Heart right ventricle (tissue), 16 donors: ENCODE data around the gene FGF14. TPM values are rescaled to one million over a fixed set of nuclear protein-coding genes. Genes with fewer than 3 reads are reported as not detected.

Experiments used
- ATAC-seq, 8 donors: fragments of 200-7000 bp; cut with Tn5 transposase; one replicate each; pipeline ENCODE4 v1.9.1; 2020; ENCODE audit warnings: mild to moderate bottlenecking in 8 of 8, moderate library complexity in 8 of 8, moderate number of reproducible peaks in 1 of 8
- DNase-seq, 2 donors: peaks; one replicate each; pipeline ENCODE4 v3.0.0-alpha.2; 2020
- H3K27ac ChIP-seq, 10 donors: fragments of 200-600 bp; sonication (generic) in 2 of 10; one replicate each; pipeline versions ENCODE4 v1.5.0 to v1.8.0; 2020 to 2022; ENCODE audit warnings: mild to moderate bottlenecking in 3 of 10
- H3K27me3 ChIP-seq, 7 donors: fragments of 200-600 bp; one replicate each; pipeline ENCODE4 v1.8.0; 2021 to 2022; ENCODE audit warnings: mild to moderate bottlenecking in 2 of 7
- H3K36me3 ChIP-seq, 9 donors: fragments of 200-600 bp; sonication (generic) in 1 of 9; one replicate each; pipeline versions ENCODE4 v1.5.0 to v1.8.0; 2020 to 2022; ENCODE audit warnings: mild to moderate bottlenecking in 2 of 9
- H3K4me1 ChIP-seq, 9 donors: fragments of 200-600 bp; sonication (generic) in 1 of 9; one replicate each; pipeline versions ENCODE4 v1.5.0 to v1.8.0; 2020 to 2022; ENCODE audit warnings: mild to moderate bottlenecking in 4 of 9
- H3K4me3 ChIP-seq, 10 donors: fragments of 200-600 bp; sonication (generic) in 2 of 10; one replicate each; pipeline versions ENCODE4 v1.5.0 to v1.8.0; 2020 to 2022; ENCODE audit warnings: mild to moderate bottlenecking in 7 of 10, moderate library complexity in 2 of 10
- H3K9me3 ChIP-seq, 11 donors: fragments of 200-600 bp in 10 of 11; sonication (generic) in 2 of 11; one replicate each; pipeline versions ENCODE4 v1.5.0 to v1.8.0; 2013 to 2022; ENCODE audit warnings: mild to moderate bottlenecking in 2 of 11, control low read depth in 1 of 11, moderate library complexity in 1 of 11
- WGBS, 2 donors: extraction: QIAGEN DNeasy Blood & Tissue Kit; methylation state at CpG; one replicate each; pipeline ENCODE4 v1.1.7; 2013; ENCODE audit warnings: inconsistent platforms in 1 of 2; 5-methylcytosine and 5-hydroxymethylcytosine counted together
- intact Hi-C, 10 donors: fragments of 100-400 bp; cut with DNase I; formaldehyde crosslinking; loops; one replicate each; pipeline versions ENCODE4 v1.11.1 to v1.14.2; 2022
- long read RNA-seq, 3 donors: library from polyadenylated mRNA; unstranded; transcript quantifications; one replicate each; pipeline ENCODE4 v2.0.0, GENCODE V29; 2020 to 2021
- polyA plus RNA-seq, 2 donors: library from polyadenylated mRNA; stranded (reverse); fragments of 200-250 nt; gene quantifications; one replicate each; pipeline ENCODE4 v1.2.3, GENCODE V29; 2013
- total RNA-seq, 10 donors: library from RNA; stranded (reverse); fragmentation: NEBNext Ultra II Directional in 3 of 10; extraction: Animal tissue kit (Norgen Biotek cat#: 25700) in 3 of 10; gene quantifications; one replicate each; pipeline versions ENCODE4 v1.2.1 to v1.2.4, GENCODE V29; 2021 to 2023
- TF ChIP-seq, protein P1 (sequence below), 9 donors: fragments of 200-600 bp; sonication (generic) in 2 of 9; IDR thresholded peaks; one replicate each; pipeline versions ENCODE4 v1.5.0 to v1.8.0; 2021 to 2022; ENCODE audit warnings: antibody characterized with exemption in 9 of 9, mild to moderate bottlenecking in 5 of 9, moderate library complexity in 1 of 9
- donor health status: Arrhythmogenic right ventricular cardiomyopathy.
- donor health status: ischemic (EF 13 %, LVEDD 7.1; RV severe dilation, severe dysfunction).
- donor health status: healthy with polysubstance abuse.
- donor health status: DM: no; HTN: yes; CAD: no.
- donor health status: DM: no; HTN: no; CAD: no.
- donor health status: ischemic (EF 25% LVEDD 6.9; RV normal size, moderate dysfunction).
- donor health status: ischemic (EF 25% LVEDD 5.7; RV mildly dilated, moderate dysfunction).
- donor health status: healthy.
- donor health status: DM: yes; HTN: yes; CAD: no.
- donor health status: Ischemic cardiomyopathy.
- donor health status: ischemic (EF 35%, LVEDD 5.7; RV mildly dilated, moderate dysfunction).
- donor health status: nonischemic (EF 11% LVEDD 7.7; RV severe dilation, severe dysfunction).
- donor health status: DM: yes; HTN: yes; CAD: no.
- donor health status: PGD.
- donor health status: ischemic (EF 29% LVEDD 5.4; RV normal size, mild dysfunction).
- donor health status: nonischemic (EF 23%, LVEDD 6.1; RV moderate dilation, normal function).

FGF14 gene
- total RNA-seq: 1 to 10 TPM; 2.8 to 7.8 (median 5.9) TPM
- polyA plus RNA-seq: under 1 TPM; 0.20 to 0.29 TPM
- long read RNA-seq, donor 1, partial matches to known transcripts: 3 of 3 reads
- long read RNA-seq, donor 1, other reads (novel, unspliced or antisense): 0 of 3 reads
- long read RNA-seq, donor 2, partial matches to known transcripts: 5 of 6 reads
- long read RNA-seq, donor 2, other reads (novel, unspliced or antisense): 1 of 6 reads
- long read RNA-seq, donor 3, partial matches to known transcripts: 4 of 10 reads
- long read RNA-seq, donor 3, other reads (novel, unspliced or antisense): 6 of 10 reads

DNA sequence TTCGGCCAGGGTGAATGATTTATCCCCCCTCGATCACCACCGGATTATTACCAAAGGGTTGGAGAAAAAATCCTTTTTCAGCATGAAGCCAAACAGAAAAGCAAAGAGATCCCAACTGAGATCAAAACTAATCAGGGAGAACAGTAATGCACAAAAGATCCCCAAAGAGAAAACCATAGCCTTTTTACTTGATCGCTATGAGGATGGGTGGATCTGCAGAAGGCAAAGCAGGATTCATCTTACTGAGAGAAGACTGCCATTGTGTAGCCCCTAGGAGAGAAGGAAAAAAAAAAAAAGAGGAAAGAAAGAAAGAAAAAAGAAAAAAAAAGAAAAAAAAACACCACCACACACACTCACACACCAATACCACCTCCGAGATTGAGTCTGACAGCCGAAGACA, at the start of gene FGF14:
FGF14 (minus strand) TSS at position 283 of the 400 bp plus-strand sequence.
- ATAC-seq (peak in 1 of 8 donors; percentile 9), DNase-seq (no peak)
- peaks cover 0 to 57% (median 25%) of the 10 kb centered on the region in 7 donors for H3K27me3 ChIP-seq
- WGBS, 2 donors: 6 to 13% methylated on average over 6 of the region's 6 CpGs
- TF ChIP-seq, protein P1, sequence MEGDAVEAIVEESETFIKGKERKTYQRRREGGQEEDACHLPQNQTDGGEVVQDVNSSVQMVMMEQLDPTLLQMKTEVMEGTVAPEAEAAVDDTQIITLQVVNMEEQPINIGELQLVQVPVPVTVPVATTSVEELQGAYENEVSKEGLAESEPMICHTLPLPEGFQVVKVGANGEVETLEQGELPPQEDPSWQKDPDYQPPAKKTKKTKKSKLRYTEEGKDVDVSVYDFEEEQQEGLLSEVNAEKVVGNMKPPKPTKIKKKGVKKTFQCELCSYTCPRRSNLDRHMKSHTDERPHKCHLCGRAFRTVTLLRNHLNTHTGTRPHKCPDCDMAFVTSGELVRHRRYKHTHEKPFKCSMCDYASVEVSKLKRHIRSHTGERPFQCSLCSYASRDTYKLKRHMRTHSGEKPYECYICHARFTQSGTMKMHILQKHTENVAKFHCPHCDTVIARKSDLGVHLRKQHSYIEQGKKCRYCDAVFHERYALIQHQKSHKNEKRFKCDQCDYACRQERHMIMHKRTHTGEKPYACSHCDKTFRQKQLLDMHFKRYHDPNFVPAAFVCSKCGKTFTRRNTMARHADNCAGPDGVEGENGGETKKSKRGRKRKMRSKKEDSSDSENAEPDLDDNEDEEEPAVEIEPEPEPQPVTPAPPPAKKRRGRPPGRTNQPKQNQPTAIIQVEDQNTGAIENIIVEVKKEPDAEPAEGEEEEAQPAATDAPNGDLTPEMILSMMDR (IDR thresholded peaks at IDR 0.05): no peak
- H3K36me3 ChIP-seq: no peaks in the 10 kb centered on the region
- H3K9me3 ChIP-seq: no peaks in the 10 kb centered on the region
- peaks cover 0 to 23% (median 5%) of the 10 kb centered on the region in 9 donors for H3K4me1 ChIP-seq
- intact Hi-C loops: loop anchor here in 2 of 10 donors (5.0 to 10.0 kb wide), 2 partner anchors 53 to 309 kb away; no protein-coding TSS in a partner anchor
- peak within 1 kb of the TSS; percentile 31 to 67 (median 61) for H3K4me3 ChIP-seq
- peak within 1 kb of the TSS in 5 of 10 donors; percentile 11 to 52 (median 29) for H3K27ac ChIP-seq

- Histone ChIP-seq H3K36me3 (no peaks in the 10 kb centered on the region), H3K9me3 (peaks cover 0 to 11% (median 0%) of the 10 kb centered on the region in 11 donors), H3K4me3 (no peak overlapping the region), H3K4me1 (no peaks in the 10 kb centered on the region), H3K27ac (no peak overlapping the region), H3K27me3 (no peaks in the 10 kb centered on the region)
- 68 to 81% methylated on average over 1 of the region's 1 CpG for WGBS, 2 donors
- TF ChIP-seq, protein P1 (IDR thresholded peaks at IDR 0.05): no peak
- no peak for DNase-seq
- intact Hi-C loops: no loop called here
- no peak for ATAC-seq
Measured at GRCh38 chr13:102443249-102443648, 41.4 kb upstream of the FGF14 start.

- no peaks in the 10 kb centered on the region for H3K27me3 ChIP-seq
- H3K27ac ChIP-seq: no peak overlapping the region
- H3K9me3 ChIP-seq: no peaks in the 10 kb centered on the region
- no peak overlapping the region for H3K4me3 ChIP-seq
- H3K4me1 ChIP-seq: no peaks in the 10 kb centered on the region
- H3K36me3 ChIP-seq: no peaks in the 10 kb centered on the region
- ATAC-seq: no peak
- no peak for DNase-seq
- intact Hi-C loops: no loop called here
- TF ChIP-seq, protein P1 (IDR thresholded peaks at IDR 0.05): no peak
Measured at GRCh38 chr13:102441085-102441484, 39.2 kb upstream of the FGF14 start.

DNA sequence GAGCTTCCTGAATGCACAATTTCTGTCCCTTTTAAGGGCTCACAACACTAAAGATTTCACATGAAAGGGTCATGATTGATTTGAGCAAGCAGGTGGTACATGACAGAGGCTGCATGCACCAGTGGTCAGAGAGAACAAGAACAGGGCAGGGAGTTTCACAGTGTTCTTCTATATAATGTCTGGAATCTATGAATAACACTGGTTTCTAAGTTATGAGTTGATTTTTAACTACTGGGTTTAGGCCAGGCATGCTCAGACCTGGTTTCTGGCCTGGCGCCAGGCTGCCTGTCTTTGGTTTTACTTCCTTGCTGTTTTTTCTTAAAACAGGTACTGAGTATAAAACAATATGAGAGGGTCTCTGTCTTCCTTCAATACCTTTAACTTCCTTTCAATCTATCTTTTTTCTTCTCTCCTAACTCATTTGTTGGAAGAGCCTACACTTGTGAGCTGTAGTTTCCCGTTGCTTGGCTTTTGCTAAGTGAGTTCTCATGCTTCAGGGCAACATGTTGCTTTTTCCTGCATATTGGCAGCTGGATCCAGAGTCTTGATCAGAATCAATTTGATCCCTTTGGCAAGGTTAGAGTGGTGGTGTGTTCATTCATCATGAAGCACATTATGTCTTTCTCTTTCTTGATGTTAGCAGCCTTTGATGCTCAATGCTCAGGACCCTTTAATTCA, 38.5 kb upstream of the FGF14 start:
- Histone ChIP-seq H3K27me3 (no peaks in the 10 kb centered on the region), H3K4me3 (no peak overlapping the region), H3K9me3 (no peaks in the 10 kb centered on the region), H3K36me3 (no peaks in the 10 kb centered on the region), H3K4me1 (no peaks in the 10 kb centered on the region), H3K27ac (no peak overlapping the region)
- ATAC-seq: no peak
- intact Hi-C loops: no loop called here
- TF ChIP-seq, protein P1 (IDR thresholded peaks at IDR 0.05): no peak
- DNase-seq: no peak
- WGBS, 2 donors: 50 to 63% methylated on average over 2 of the region's 2 CpGs
